Fibroblast of peridontal ligament (primary cell): ENCODE results near the gene SPDYE1.
"Not testable (repeated sequence)": the region's sequence is repeated elsewhere in the genome, so short reads cannot be mapped to it uniquely, and the experiment has no call there.

Experiments used
- DNase-seq: peaks from one replicate; pipeline ENCODE4 v3.0.0-alpha.2; 2010; ENCODE audit errors: extremely low read depth

Gene SPDYE1

GRCh38 chr7:43997532-43997931 lies at the start of gene SPDYE1:
Gene SPDYE1 (plus strand): TSS chr7:43997897. CDS start chr7:43999950, 2,053 bp downstream.
- DNase-seq: not testable (repeated sequence)

- no peak for DNase-seq
These were observed 45.7 kb upstream of the SPDYE1 start for GRCh38 chr7:43952028-43952427.

- no peak for DNase-seq
These were observed 44.6 kb upstream of the SPDYE1 start for GRCh38 chr7:43953071-43953470.

- DNase-seq: peak; percentile 69
These were observed 43.0 kb upstream of the SPDYE1 start for GRCh38 chr7:43954524-43955228.

- DNase-seq: no peak
These were observed 41.7 kb upstream of the SPDYE1 start for GRCh38 chr7:43956027-43956426.

GRCh38 chr7:43960933-43961332 lies 36.8 kb upstream of the SPDYE1 start:
- no peak for DNase-seq

- DNase-seq: not testable (repeated sequence)
These were observed 31.3 kb upstream of the SPDYE1 start for GRCh38 chr7:43966392-43966791.

- not testable (repeated sequence) for DNase-seq
These were observed 29.3 kb upstream of the SPDYE1 start for GRCh38 chr7:43968172-43969040.

- DNase-seq: not testable (repeated sequence)
These were observed 28.1 kb upstream of the SPDYE1 start for GRCh38 chr7:43969586-43969985.

GRCh38 chr7:43970698-43971097 lies 27.0 kb upstream of the SPDYE1 start:
- not testable (repeated sequence) for DNase-seq

- not testable (repeated sequence) for DNase-seq
These were observed 23.6 kb upstream of the SPDYE1 start for GRCh38 chr7:43974033-43974573.

- DNase-seq: not testable (repeated sequence)
These were observed 22.8 kb upstream of the SPDYE1 start for GRCh38 chr7:43974725-43975482.

GRCh38 chr7:43977525-43977924 lies 20.2 kb upstream of the SPDYE1 start:
- no peak for DNase-seq

- DNase-seq: not testable (repeated sequence)
These were observed 19.6 kb upstream of the SPDYE1 start for GRCh38 chr7:43978102-43978501.

GRCh38 chr7:43982848-43983247 lies 14.8 kb upstream of the SPDYE1 start:
- not testable (repeated sequence) for DNase-seq

- not testable (repeated sequence) for DNase-seq
These were observed 14.0 kb upstream of the SPDYE1 start for GRCh38 chr7:43983736-43984135.

- DNase-seq: peak; percentile 32
These were observed 11.5 kb upstream of the SPDYE1 start for GRCh38 chr7:43985904-43986864.

- not testable (repeated sequence) for DNase-seq
These were observed 10.2 kb upstream of the SPDYE1 start for GRCh38 chr7:43987476-43987875.

GRCh38 chr7:43990011-43990585 lies 7.6 kb upstream of the SPDYE1 start:
- DNase-seq: not testable (repeated sequence)

GRCh38 chr7:43990829-43991228 lies 6.9 kb upstream of the SPDYE1 start:
- not testable (repeated sequence) for DNase-seq
